MM.1S (cell line): Measurements from ENCODE around the gene ERC2.

Source experiments
- DNase-seq: peaks from one replicate; pipeline ENCODE4 v3.0.0-alpha.2; 2015
- H2AFZ ChIP-seq: fragments of 300-600 bp; sonication (generic); 2 replicates; pipeline ENCODE4 v1.6.0; 2016; ENCODE audit warnings: antibody characterized with exemption, low read length
- H3F3A ChIP-seq: fragments of 300-600 bp; sonication (generic); 2 replicates; pipeline ENCODE4 v1.6.1; 2016; ENCODE audit warnings: mild to moderate bottlenecking, antibody characterized with exemption, low read length, moderate library complexity, mixed read lengths; ENCODE audit not compliant: insufficient read depth
- H3K27ac ChIP-seq: fragments of 300-600 bp; sonication (generic); 2 replicates; pipeline ENCODE4 v1.5.1; 2016; ENCODE audit warnings: mild to moderate bottlenecking, low read length
- H3K27me3 ChIP-seq: fragments of 300-600 bp; sonication (generic); replicated peaks from 2 replicates; pipeline ENCODE4 v1.6.0; 2016; ENCODE audit warnings: low read length; ENCODE audit not compliant: insufficient read depth
- H3K36me3 ChIP-seq: fragments of 300-600 bp; sonication (generic); replicated peaks from 2 replicates; pipeline ENCODE4 v1.6.1; 2016; ENCODE audit warnings: mild to moderate bottlenecking, low read length, mixed read lengths; ENCODE audit not compliant: insufficient read depth
- H3K4me1 ChIP-seq: fragments of 300-600 bp; sonication (generic); 2 replicates; pipeline ENCODE4 v1.6.1; 2016; ENCODE audit warnings: low read length, mixed read lengths
- H3K4me2 ChIP-seq: fragments of 300-600 bp; sonication (generic); 2 replicates; pipeline ENCODE4 v1.6.0; 2016; ENCODE audit warnings: low read depth, low read length
- H3K4me3 ChIP-seq: fragments of 300-600 bp; sonication (generic); 2 replicates; pipeline ENCODE4 v1.5.1; 2016; ENCODE audit warnings: low read length, mixed read lengths
- H3K79me2 ChIP-seq: fragments of 300-600 bp; sonication (generic); 2 replicates; pipeline ENCODE4 v1.6.1; 2016; ENCODE audit warnings: mixed run types, low read length, mixed read lengths
- H3K9ac ChIP-seq: fragments of 300-600 bp; sonication (generic); 2 replicates; pipeline ENCODE4 v1.6.1; 2016; ENCODE audit warnings: low read length, mixed read lengths
- H3K9me2 ChIP-seq: fragments of 300-600 bp; sonication (generic); replicated peaks from 2 replicates; pipeline ENCODE4 v1.6.1; 2016; ENCODE audit warnings: mild to moderate bottlenecking, low read length, mixed read lengths; ENCODE audit not compliant: insufficient read depth
- H3K9me3 ChIP-seq: fragments of 300-600 bp; sonication (generic); replicated peaks from 2 replicates; pipeline ENCODE4 v1.6.1; 2016; ENCODE audit warnings: mild to moderate bottlenecking, low read length, mixed read lengths; ENCODE audit not compliant: insufficient read depth
- H4K20me1 ChIP-seq: fragments of 300-600 bp; sonication (generic); 2 replicates; pipeline ENCODE4 v1.6.1; 2016; ENCODE audit warnings: mild to moderate bottlenecking, low read length, moderate library complexity, mixed read lengths; ENCODE audit not compliant: insufficient read depth
- EZH2 ChIP-seq: fragments of 300-600 bp; sonication (generic); optimal IDR thresholded peaks from 2 replicates; pipeline ENCODE3; 2017; ENCODE audit warnings: low read depth, mild to moderate bottlenecking, antibody characterized with exemption, low read length, mixed read lengths
- EZH2phosphoT487 ChIP-seq: fragments of 300-600 bp; sonication (generic); IDR thresholded peaks from 2 replicates; pipeline ENCODE4 v1.6.1; 2018; ENCODE audit warnings: antibody characterized with exemption, low read length
- TF ChIP-seq, protein P1 (sequence below): fragments of 300-600 bp; sonication (generic); IDR thresholded peaks from 2 replicates; pipeline ENCODE4 v1.5.1; 2016; ENCODE audit warnings: antibody characterized with exemption, low read length, mixed read lengths

The ERC2 gene

DNA sequence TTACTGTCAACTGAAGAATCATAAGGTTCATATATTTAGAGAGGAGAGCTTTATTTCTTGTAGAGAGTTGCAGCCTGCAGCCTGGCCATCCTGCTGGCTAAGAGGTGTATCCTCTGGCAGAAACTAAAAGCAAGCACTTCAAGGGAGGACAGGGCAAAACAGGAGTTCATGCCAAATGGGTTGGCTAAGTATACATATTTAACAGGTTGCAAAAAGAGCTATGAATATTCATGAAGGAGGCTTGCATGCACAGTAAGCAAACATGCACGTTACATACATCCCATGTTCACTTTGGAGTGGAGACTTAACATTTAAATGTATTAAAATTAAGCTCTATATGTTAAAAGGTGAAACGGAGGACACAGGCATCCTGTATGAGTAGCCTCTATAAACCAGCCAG lies 354.4 kb downstream of the ERC2 start:
- H3K9me3 ChIP-seq = no peaks in the 10 kb centered on the region
- no peaks in the 10 kb centered on the region for H3K4me1 ChIP-seq
- no peak overlapping the region for H3K27ac ChIP-seq
- DNase-seq = no peak
- TF ChIP-seq, protein P1, sequence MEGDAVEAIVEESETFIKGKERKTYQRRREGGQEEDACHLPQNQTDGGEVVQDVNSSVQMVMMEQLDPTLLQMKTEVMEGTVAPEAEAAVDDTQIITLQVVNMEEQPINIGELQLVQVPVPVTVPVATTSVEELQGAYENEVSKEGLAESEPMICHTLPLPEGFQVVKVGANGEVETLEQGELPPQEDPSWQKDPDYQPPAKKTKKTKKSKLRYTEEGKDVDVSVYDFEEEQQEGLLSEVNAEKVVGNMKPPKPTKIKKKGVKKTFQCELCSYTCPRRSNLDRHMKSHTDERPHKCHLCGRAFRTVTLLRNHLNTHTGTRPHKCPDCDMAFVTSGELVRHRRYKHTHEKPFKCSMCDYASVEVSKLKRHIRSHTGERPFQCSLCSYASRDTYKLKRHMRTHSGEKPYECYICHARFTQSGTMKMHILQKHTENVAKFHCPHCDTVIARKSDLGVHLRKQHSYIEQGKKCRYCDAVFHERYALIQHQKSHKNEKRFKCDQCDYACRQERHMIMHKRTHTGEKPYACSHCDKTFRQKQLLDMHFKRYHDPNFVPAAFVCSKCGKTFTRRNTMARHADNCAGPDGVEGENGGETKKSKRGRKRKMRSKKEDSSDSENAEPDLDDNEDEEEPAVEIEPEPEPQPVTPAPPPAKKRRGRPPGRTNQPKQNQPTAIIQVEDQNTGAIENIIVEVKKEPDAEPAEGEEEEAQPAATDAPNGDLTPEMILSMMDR = no peak
- TF ChIP-seq EZH2 = no peak
- no peak for TF ChIP-seq EZH2phosphoT487
- H3K79me2 ChIP-seq = no peaks in the 10 kb centered on the region
- H3K4me3 ChIP-seq = no peak overlapping the region
- no peaks in the 10 kb centered on the region for H3K27me3 ChIP-seq
- no peaks in the 10 kb centered on the region for H4K20me1 ChIP-seq
- 0 out of 2 replicates have a peak, but pooled peaks cover 4% of the 10 kb centered on the region for H3K9me2 ChIP-seq
- no peaks in the 10 kb centered on the region for H3K36me3 ChIP-seq
- no peak overlapping the region for H3K9ac ChIP-seq
- no peak overlapping the region for H2AFZ ChIP-seq
- no peak overlapping the region for H3K4me2 ChIP-seq
- H3F3A ChIP-seq = no peaks in the 10 kb centered on the region

DNA sequence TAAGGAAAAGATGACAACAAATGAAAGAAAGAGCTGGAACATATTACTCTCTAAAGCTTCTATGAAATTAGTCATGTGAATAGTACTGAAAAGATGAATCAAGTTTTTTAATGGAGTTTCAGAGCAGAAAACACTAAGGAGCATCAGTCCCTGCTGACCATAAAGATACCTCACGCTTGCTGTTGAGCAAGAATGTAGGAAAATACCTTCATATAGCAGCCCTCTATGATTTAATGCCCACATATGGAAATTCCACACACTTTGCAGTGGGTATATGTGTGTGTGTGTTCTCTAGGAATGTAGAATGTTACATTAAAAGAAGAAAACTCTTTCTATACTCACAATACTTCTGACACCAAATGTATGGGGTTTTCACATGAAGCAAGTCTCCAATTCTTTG lies 355.0 kb downstream of the ERC2 start:
- H3K27ac ChIP-seq = no peak overlapping the region
- DNase-seq = no peak
- no peaks in the 10 kb centered on the region for H3F3A ChIP-seq
- no peak overlapping the region for H3K4me3 ChIP-seq
- H3K9me2 ChIP-seq = 0 out of 2 replicates have a peak, but pooled peaks cover 4% of the 10 kb centered on the region
- TF ChIP-seq EZH2phosphoT487 (no peak), EZH2 (no peak)
- TF ChIP-seq, protein P1 = no peak
- no peak overlapping the region for H2AFZ ChIP-seq
- no peaks in the 10 kb centered on the region for H3K4me1 ChIP-seq
- no peaks in the 10 kb centered on the region for H3K79me2 ChIP-seq
- no peak overlapping the region for H3K4me2 ChIP-seq
- H3K9ac ChIP-seq = no peak overlapping the region
- no peaks in the 10 kb centered on the region for H4K20me1 ChIP-seq
- no peaks in the 10 kb centered on the region for H3K27me3 ChIP-seq
- no peaks in the 10 kb centered on the region for H3K36me3 ChIP-seq
- H3K9me3 ChIP-seq = no peaks in the 10 kb centered on the region

DNA sequence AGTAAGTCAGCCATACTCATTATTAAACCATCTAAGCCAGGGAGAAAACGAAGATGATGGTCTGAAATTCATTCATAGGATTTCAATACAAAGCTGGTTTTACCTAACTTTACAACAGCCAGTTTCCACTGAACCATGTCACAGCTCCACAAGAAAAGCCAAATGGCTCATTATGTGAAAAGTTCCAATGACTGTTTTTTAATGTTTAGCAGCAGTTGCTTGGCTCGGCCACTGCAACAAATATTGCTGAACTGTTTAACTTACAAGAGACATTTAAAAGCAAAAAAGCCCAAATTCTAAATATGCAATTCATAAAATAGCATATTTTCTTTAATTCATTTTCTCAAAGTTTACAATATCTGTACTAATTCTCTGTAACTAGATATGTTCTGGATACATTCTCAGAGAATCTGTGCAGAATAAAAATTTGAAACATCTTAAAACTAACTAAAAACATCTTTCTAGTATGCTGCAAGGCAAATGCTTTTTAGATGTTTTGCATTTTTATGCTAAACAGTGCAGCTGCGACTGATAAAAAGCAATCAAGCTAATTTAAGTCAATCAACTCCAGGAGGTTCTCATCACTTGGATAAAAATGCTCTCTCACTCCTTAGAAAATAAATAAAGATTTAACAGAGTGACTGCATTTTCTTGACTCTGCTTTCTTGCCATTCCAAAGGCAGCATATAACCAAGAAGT lies 356.5 kb downstream of the ERC2 start:
- Histone ChIP-seq H4K20me1 (no peaks in the 10 kb centered on the region), H3K9me3 (no peaks in the 10 kb centered on the region), H3K4me1 (no peaks in the 10 kb centered on the region), H3K9ac (no peak overlapping the region), H3F3A (no peaks in the 10 kb centered on the region), H2AFZ (no peak overlapping the region), H3K4me2 (no peak overlapping the region), H3K36me3 (no peaks in the 10 kb centered on the region), H3K9me2 (0 out of 2 replicates have a peak, but pooled peaks cover 4% of the 10 kb centered on the region), H3K27me3 (no peaks in the 10 kb centered on the region), H3K27ac (no peak overlapping the region), H3K79me2 (no peaks in the 10 kb centered on the region), H3K4me3 (no peak overlapping the region)
- TF ChIP-seq EZH2 (no peak), EZH2phosphoT487 (no peak)
- TF ChIP-seq, protein P1 = no peak
- no peak for DNase-seq
